NCI-H460 (cell line): ENCODE measurements around the gene MICU1. TPM values are rescaled to one million over a fixed set of nuclear protein-coding genes. Genes with fewer than 3 reads are reported as not detected.
A peak's percentile ranks its signal among the peaks of the same experiment; 100 is the strongest.
"Not testable (repeated sequence)": the region's sequence is repeated elsewhere in the genome, so short reads cannot be mapped to it uniquely, and the experiment has no call there.

Experiments used
- DNase-seq: peaks from one replicate; pipeline ENCODE4 v3.0.0-alpha.2; 2016; ENCODE audit warnings: low read depth; ENCODE audit errors: extremely low read depth
- polyA plus RNA-seq: library from polyadenylated mRNA; depleted of rRNA; stranded (reverse); fragments of >200 nt; gene quantifications from 2 replicates; pipeline ENCODE4 v1.2.3, GENCODE V29; 2014; cell fraction: nucleus; rRNA removed
- total RNA-seq: library from RNA; depleted of rRNA; stranded (reverse); fragments of >200 nt; shearing (Covaris generic); gene quantifications from 2 replicates; pipeline ENCODE4 v1.2.3, GENCODE V29; 2014; rRNA removed

The MICU1 gene
- 46.4 and 49.9 TPM in 2 replicates for total RNA-seq
- polyA plus RNA-seq = 28.7 and 29.4 TPM in 2 replicates

- peak; percentile 95 for DNase-seq
Measured at GRCh38 chr10:72625608-72626443, at the start of gene MICU1. Gene MICU1, minus strand, starts transcription at chr10:72626079. Its CDS starts 59,286 bp downstream, at chr10:72566793.

GRCh38 chr10:72674174-72674573, 48.3 kb upstream of the MICU1 start:
- not testable (repeated sequence) for DNase-seq

GRCh38 chr10:72673280-72673679, 47.4 kb upstream of the MICU1 start:
- DNase-seq = no peak

- DNase-seq = no peak
Measured at GRCh38 chr10:72667207-72667864, 41.5 kb upstream of the MICU1 start.

GRCh38 chr10:72665925-72666324, 40.0 kb upstream of the MICU1 start:
- DNase-seq = no peak

- no peak for DNase-seq
Measured at GRCh38 chr10:72663971-72664370, 38.1 kb upstream of the MICU1 start.

- no peak for DNase-seq
Measured at GRCh38 chr10:72661431-72661830, 35.6 kb upstream of the MICU1 start.

GRCh38 chr10:72660220-72660619, 34.3 kb upstream of the MICU1 start:
- DNase-seq = no peak

GRCh38 chr10:72659694-72660093, 33.8 kb upstream of the MICU1 start:
- DNase-seq = no peak

GRCh38 chr10:72658696-72659400, 33.0 kb upstream of the MICU1 start:
- no peak for DNase-seq

GRCh38 chr10:72654720-72655119, 28.8 kb upstream of the MICU1 start:
- no peak for DNase-seq

- DNase-seq = no peak
Measured at GRCh38 chr10:72653383-72654096, 27.7 kb upstream of the MICU1 start.

GRCh38 chr10:72649291-72649690, 23.4 kb upstream of the MICU1 start:
- DNase-seq = no peak

GRCh38 chr10:72648301-72648700, 22.4 kb upstream of the MICU1 start:
- no peak for DNase-seq

- DNase-seq = not testable (repeated sequence)
Measured at GRCh38 chr10:72646971-72647370, 21.1 kb upstream of the MICU1 start.

- DNase-seq = no peak
Measured at GRCh38 chr10:72645263-72645858, 19.5 kb upstream of the MICU1 start.

GRCh38 chr10:72642318-72642717, 16.4 kb upstream of the MICU1 start:
- no peak for DNase-seq

- DNase-seq = no peak
Measured at GRCh38 chr10:72639441-72639873, 13.6 kb upstream of the MICU1 start.

GRCh38 chr10:72638586-72639440, 12.9 kb upstream of the MICU1 start:
- no peak for DNase-seq
